GM18519 (cell line): ENCODE measurements around the gene P2RX1.
"Not testable (repeated sequence)": the region's sequence is repeated elsewhere in the genome, so short reads cannot be mapped to it uniquely, and the experiment has no call there.

Experiments
- ATAC-seq: cut with Tn5 transposase; IDR thresholded peaks from one replicate; pipeline ENCODE4 v1.9.1; 2021; ENCODE audit warnings: mild to moderate bottlenecking, moderate library complexity; ENCODE audit not compliant: unreplicated experiment, low FRiP score

P2RX1 gene

DNA sequence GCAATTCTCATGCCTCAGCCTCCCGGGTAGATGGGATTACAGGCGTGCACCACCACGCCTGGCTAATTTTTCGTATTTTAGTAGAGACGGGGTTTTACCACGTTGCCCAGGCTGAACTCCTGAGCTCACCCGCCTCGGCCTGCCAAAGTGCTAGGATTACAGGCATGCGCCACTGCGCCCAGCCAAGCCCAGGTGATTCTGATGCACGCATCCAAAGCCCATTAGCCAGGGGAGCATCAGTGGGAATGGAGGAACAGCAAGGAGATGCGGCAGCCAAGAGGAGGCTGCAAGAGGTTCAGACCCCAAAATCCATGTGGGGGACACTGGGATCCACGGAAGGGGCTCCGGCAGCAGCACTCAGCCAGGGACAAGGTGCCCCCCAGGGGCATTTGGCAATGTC is 35.9 kb upstream of the P2RX1 start:
- ATAC-seq: no peak

DNA sequence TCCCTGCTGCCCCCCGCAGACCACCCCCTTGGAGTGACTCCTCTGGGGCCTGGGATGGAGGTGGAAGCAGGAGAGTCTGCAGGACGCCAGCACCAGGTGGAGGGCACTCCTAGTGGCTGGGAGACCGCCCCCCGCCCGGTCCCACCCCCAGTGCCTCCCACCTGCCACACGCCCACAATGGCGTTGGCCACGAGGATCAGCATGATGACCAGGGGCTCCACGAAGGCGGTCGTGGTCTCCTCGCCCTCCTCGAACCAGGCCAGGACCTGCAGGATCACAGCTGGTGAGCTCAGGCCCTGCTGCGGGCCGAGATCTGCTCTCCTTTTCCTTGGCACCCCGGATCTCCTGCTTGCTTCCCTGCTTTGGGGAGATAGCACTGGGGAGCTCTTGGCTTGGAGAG is 35.2 kb upstream of the P2RX1 start:
- ATAC-seq: no peak

DNA sequence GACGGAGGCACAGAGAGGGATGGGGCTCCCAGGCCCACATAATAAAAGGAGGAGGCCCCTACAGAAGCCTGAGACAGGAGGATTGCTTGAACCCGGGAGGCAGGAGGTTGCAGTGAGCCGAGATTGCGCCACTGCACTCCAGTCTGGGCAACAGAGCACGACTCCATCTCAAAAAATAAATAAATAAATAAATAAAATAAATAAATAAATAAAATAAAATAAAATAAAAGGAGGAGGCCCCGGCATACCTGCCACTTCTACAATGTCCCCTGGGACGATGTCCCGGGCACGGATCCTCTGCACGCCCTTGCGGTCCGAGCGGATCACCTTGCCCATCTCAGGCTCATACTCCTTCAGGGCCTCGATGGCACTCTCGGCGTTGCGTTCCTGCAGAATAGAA is 34.7 kb upstream of the P2RX1 start:
- no peak for ATAC-seq

DNA sequence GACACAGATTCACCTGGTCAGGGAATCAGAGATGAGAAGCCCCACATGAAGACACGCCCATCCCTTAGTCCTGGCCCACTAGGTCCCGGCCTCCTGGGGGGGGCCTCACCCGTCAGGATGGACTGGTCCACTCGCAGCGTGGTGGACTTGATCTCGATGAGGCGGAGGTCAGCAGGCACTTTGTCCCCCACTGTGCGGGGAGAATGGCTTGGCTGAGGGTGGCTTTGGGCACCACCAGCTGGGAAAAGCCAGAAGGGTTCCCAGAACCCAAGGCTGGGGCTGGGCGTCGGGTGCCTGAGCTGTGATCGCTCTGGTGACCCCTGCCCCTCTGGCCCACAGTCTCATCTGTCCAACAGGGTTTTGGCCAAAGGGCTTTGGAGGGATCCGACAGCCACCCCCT is 34.3 kb upstream of the P2RX1 start:
- no peak for ATAC-seq

DNA sequence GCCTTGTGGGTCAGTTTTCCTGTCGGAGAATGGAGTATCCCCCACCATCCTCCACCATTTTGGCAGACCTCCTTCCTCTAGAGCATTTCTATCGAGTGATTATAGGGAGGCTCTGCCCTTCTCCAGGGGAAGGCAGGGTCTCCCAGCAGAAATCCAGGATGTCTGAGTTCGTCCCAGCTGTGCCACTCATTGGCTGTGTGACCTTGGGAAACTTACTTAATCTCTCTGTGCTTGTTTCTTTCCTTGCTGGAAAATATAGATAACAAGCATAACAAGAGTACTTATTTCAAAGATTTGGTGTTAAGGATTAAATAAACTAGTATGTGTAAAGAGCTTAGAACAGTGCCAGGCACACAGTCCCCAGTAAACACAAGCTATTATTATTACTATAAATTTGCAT is 33.2 kb upstream of the P2RX1 start:
- ATAC-seq: no peak

DNA sequence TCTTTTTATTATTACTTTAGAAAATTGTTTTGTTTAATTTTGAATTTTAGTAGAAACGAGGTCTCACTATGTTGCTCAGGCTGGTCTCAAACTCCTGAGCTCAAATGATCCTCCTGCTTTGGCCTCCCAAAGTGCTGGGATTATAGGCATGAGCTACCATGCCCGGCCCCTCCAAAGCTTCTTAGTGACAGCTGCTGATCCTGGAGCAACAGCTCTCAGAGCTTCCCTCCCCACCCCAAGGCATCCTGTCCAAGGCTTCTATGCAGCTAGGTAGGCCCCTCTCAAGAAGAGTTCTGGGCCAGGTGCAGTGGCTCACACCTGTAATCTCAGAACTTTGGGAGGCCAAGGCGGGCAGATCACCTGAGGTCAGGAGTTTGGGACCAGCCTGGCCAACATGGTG is 32.3 kb upstream of the P2RX1 start:
- not testable (repeated sequence) for ATAC-seq

DNA sequence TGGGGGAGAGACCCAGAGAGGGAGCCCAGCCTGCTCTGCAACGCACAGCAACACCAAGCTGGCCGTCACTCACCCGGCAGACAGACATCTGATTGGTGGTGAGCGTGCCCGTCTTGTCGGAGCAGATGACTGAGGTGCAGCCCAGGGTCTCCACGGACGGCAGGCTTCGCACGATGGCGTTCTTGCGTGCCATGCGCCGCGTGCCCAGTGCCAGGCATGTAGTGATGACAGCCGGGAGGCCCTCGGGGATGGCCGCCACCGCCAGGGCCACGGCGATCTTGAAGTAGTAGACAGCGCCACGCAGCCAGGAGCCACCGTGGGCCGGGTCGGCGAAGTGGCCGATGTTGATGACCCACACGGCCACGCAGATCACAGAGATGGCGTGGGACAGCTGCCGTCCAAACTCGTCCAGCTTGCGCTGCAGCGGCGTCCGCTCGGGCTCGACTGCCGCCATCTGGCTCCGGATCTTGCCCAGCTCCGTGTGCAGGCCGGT is 31.1 kb upstream of the P2RX1 start:
- ATAC-seq: no peak

DNA sequence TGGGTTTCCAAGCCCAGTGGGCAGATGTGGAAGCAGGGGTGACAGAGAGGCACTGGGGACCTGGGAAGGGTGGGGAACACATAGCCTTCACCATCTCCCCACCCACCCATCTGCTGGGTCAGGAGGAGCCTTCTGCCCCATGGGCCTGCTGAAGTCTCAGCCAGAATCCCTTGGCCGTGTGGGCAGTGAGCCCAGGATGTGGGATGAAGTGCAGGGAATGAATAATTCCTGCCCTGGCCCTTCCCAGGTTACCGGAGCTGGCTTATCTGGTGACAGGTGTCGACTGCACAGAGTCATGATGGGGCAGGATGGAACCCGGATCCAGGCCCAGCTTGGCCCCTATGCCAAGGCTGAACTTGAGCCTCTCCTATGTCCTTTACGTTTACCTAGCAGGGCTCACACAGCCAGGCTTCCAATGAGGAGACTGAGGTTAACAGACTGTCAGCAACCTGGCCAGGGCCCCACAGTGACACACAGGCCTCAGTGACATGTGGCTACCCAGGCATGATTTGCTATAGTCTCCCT is 30.5 kb upstream of the P2RX1 start:
- no peak for ATAC-seq

DNA sequence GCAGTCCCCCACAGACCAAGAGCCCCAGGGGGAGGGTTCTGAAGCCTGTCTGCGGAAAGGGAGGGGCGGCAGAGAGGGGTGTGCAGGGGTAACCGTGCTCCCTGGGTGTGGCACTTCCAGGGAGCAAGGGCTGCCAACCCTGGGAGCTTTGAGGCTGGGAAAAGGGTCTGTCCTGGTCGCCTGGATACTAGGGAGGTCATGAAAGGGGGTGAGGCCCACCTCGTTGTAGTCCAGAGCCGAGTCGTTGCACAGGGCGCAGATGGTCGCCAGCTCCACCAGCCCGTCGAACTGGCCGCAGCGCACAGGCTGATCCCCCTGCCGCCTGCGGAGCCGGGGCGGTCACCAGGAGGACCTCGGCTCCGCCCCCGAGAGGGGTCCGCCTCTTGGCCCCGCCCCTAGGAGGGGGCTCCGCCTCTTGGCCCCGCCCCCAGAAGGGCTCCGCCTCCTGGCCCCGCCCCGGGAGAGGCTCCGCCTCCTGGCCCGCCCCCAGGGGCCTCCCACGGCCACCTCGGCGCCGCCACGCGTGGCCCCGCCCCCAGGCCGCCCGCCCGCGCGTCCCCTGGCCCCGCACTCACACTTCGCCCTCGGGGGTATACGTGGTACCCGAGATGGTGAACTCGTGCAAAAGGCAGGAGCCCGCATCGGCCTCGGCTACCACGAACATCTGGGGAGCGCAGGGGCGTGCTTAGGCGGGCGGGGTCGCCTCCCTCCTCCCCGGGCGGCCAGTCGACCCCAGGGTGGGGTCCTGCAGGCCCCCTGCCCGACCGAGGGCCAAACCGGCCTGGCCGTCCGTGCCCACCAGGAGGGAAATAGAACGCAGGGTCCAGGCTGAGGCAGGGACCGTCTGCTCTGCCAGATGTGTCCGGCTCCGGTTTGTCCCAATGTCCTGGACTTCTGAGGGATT is 28.5 kb upstream of the P2RX1 start:
- ATAC-seq: no peak

DNA sequence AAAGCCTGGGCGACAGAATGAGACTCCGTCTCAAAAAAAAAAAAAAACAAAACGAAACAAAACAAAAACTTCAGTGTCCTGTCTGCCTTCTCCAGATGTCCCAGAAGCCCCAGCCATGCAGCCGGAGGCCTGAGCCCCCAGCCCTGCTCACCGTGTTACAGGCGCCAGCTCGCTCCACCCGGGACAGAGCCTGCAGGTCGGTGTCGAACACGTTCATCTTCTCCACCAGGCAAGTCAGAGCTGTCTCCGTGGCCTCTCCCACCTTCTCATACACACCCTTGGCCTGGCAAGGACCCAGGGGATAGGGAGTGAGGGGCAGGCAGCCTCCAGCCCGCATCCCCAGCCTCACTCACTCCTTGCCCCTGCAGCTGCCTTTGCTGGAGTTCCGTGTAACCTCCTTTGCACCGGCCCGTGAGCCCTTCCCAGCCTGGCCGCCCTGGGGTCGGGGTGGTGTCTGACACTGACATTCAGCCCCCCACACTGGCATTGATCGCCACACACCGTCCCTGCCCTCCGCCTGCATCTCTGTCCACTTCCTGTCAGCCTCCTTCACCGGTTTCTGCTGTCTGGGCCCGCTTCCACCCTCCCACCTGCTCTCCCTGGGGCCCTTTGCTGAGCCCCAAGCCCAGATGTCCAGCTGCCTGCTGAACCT is 27.1 kb upstream of the P2RX1 start:
- no peak for ATAC-seq

DNA sequence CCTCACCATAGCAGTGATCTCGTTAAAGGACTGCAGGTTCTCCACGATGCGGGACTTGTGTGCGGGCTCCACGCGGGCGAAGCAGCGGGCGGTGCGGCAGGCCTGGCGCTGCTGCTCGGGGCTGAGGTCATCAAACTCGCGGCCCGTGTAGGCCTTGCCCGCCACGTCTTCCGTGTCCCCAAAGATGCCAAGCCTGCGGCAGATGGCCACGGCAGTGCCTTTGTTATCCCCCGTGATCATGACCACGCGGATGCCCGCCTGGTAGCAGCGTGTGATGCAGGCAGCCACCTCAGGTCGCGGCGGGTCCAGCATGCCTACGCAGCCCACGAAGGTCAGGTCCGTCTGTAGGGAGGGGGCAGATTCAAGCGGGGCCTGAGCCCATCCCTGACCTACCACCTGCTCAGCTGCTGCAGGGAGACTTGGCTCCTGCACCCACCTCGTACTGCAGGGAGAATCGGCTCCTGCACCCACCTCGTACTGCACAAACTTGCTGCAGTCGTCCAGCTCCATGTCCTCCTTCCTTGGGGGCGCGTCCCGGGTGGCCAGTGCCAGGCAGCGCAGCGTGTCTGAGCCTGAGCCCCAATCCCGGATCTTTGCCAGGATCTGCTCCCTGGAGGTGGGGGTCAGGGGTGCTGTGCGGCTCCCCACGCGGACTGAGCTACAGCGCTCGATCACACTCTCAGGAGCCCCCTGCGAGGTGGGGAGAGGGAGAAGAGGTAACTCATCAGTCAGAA is 24.9 kb upstream of the P2RX1 start:
- no peak for ATAC-seq

DNA sequence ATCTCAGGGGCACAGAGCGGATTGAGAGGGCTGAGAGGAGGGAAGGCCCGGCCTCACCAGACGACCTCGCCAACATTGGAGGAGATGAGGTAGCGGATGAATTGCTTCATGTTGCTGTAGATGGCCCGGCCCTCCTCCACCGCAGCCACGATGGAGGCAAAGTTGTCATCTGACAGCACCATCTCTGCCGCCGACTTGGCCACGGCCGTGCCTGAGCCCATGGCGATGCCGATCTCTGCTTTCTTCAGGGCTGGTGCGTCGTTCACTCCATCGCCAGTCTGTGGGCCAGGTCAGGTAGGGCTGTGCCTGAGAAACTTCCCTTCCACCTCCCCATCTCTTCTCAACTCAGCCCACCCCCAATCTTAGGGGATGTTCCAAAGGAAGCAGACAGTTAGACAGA is 21.1 kb upstream of the P2RX1 start:
- ATAC-seq: no peak

DNA sequence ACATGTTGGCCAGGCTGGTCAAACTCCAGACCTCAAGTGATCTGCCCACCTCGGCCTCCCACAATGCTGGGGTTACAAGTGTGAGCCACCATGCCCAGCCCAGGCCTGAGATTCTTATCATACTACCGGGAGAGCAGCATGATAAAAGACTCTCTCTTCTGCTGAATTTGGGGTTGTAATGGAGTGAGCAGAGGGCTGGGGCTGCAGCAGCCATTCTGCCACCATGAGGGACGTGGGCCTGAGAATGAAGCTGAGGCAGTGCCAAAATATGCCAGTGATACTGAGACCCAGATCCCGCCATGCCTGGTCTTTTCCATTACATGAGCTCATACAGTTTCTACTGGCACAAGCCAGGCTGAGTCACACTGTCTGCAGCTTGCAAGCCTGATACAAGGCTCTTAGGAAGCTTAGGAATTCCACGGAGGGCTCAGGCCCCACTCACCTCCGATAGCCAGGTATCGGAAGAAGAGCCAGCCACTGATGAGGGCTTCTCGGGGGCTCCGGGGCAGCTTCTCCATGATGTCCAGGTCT is 19.6 kb upstream of the P2RX1 start:
- no peak for ATAC-seq

DNA sequence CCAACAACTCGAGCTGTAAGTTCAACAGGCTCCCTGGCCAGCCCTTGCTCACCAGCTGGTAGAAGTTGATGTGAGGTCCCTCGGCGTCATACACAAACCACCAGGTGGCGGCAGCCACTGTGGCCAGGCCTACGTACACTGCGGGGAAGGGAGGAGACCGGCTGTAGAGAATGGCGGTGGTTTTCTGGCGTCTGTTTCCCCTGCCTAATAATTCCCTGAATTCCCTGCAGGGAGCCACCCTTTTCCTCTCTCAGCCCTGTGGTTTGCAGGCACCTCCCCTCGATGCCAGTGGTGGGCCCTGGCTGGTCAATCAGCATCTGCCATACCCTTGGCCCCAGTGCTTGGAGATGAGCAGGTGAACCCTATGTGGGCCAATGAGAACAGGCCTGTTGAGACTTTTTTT is 18.9 kb upstream of the P2RX1 start:
- no peak for ATAC-seq

DNA sequence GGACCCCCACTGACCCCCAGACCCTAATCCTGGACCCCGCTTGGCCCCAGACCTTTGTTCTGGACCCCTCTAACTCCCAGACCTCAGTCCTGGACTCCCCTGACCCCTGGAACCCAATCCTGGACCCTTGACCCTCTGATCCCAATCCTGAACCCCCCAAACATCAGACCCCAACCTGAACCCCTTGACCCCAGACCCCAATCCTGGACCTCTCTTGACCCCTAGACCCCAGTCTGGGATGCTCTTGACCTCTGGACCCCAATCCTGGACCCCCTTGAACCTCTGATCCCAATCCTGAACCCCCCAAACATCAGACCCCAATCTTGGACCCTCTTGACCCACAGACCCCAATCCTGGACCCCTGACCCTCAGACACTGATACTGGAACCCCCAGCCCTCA is 13.5 kb upstream of the P2RX1 start:
- no peak for ATAC-seq

DNA sequence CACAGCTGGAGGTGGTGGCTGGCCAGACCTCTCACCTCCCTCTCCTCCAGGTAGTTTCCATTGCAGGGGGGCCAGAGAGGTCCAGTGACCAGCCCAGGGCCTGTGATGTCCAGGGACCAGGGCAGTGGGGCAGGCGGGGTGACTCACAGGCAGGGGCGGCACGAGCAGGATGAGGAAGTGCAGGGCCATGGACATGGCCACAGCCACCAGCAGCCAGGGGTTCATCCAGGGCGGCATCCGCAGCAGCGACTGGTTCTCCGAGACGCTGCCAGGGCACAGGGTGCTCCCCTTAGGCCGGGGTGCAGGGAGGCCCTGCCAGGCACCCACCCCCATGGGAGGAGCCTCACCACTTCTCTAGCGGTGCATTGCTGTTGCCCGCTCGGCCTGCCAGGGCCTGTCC is 12.9 kb upstream of the P2RX1 start:
- ATAC-seq: no peak

DNA sequence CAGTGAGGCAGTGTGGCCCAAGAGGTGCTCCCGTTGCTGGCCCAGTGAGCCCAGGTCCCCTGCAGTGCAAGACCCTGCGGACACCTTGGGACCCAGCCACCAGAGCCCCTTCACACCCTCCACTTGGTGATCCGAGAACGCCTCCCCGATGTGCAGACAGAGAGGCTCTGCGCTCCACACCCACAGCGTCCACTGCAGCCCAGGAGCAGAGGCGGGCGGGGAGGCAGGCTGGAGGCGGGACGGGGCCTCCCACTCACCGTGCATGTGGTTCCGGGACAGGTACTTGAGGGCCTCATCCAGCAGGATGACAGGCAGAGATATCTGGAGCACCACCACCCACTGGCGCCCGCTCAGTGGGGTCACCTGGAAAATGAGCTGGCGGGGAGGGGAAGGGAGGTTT is 12.1 kb upstream of the P2RX1 start:
- ATAC-seq: no peak

DNA sequence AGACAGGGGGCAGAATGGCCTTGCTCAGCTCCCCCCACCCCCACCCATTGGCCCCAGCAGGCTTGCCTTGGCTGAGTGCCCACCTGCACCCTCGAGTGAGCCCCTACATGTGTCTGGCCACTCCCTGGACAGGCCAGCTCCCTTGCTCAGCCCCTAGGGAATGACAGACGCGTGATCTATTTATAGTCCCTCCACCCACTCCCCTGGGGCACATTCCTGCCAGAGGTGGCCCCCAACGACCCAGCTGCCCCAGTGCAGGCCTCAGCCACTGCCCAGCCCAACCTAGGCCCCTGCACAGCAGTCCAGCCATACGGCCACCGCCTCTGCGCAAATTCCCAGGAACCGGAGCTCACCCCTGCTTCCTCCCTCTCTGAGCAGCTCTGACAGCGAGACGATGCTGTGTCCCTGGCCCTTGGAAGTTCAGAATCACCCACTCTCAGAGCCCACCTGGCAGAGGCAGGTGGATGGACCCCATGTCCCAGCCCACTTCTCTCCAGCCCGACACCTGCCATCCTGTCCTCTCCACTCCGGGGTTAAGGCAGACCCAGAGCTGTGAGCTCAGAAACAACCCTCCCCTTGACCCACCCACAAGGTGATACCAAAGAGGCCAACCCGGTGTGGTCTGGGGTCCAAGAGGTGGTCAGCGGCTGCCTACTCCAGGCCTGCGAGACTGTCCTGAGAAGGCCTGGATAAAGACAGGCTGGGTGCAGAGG is 11.5 kb upstream of the P2RX1 start:
- no peak for ATAC-seq

DNA sequence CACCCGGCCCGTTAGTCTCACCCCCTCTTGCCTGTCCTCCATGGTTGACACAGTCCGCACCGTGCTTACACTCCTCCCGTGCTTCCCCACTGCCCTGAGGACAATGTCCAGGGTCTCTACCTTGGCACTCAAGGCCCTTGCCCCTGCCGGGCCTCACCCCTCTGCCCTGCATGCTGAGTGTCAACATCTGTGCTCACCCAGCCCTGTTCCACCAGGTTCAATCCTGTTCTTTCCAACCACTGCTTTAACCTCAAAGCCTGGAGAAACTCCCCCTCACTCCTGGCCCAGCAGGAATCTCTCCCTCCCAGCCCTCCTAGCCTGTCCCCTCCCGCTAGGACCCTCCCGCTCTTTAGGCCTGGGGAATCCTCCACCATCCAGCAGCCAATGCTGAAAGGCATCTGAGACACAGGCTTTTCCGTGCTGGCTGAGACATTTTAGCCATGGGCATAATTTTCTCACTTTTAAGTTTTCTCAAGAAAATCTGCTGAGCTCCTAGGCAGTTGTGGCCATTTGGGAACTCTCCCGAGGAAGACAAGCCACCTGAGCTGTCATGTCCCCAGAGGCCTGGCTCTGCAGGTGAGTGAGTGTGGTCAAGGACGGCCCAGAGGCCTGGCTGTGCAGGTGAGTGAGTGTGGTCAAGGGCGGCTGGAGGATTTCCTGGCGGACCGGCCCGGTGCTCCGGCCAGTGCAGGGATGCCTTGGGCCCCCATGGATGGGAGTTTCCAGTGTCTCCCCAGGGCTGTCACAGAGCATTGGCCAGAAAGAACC is 10.8 kb upstream of the P2RX1 start:
- ATAC-seq: no peak
